ENCODE measurements around the gene GARIN5B. TPM values are rescaled to one million over a fixed set of nuclear protein-coding genes. Genes with fewer than 3 reads are reported as not detected.

GARIN5B gene
- polyA plus RNA-seq, 4 donors, result 0.13 to 0.31 (median 0.17) TPM

- DNase-seq (ENCODE audit: low read depth in 4 of 4, low spot score in 3 of 4), result no peak
Measured at GRCh38 chr19:55352549-55353145, 10.4 kb downstream of the GARIN5B start.

DNA sequence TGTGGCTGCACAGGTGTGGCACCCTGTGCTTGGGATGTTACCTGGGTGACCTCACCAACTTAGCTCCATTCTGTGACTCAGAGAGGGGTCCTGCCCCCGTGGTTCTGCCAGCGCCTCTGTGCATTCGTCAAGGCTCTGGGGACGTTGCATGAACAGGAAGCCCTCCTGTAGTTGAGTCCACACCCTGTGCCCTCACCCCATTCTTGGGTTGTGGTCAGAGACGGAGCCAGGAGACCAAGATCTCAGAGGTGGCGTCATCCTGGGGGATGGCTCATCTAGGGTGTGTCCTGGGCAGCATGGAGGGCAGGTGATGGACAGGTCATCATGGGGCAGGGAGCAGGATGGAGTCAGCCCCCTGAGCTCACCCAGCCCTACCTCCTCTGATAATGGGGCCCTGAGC, 11.0 kb downstream of the GARIN5B start:
- no peak for DNase-seq (ENCODE audit: low read depth in 4 of 4, low spot score in 3 of 4)

DNA sequence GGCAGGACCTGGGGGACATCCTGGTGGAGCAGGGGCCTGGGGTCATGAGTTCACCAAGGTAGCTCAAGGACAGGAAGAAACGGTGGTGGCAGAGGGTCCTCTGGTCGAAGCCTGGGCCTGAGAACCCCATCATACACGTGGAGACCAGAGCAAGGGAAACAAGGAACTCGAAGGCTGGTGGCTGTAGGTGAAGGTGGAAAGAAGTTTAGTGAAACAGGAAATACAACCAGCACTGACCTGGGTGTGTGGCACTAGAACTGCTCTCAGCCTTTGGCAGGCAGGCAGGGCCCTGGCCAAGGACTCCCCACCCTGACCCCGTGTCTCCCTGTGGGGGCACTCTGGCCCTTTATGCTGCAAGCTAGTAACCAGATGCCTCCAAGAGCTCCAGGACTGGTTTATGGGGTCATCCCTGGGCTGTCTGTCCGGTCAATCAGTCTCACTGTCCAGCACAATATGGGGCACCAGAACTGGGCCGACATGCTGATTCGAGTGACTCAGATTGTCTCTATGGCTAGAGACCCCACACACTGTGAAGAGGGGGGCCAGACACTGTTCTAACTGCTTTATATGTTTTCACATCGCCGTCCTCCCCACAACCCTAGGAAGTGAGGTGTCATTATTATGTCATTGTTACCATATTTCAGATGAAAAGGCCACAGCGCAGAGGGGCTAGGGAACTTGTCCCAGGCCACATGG, 12.3 kb downstream of the GARIN5B start:
- DNase-seq (ENCODE audit: low read depth in 4 of 4, low spot score in 3 of 4), result no peak

- no peak for DNase-seq (ENCODE audit: low read depth in 4 of 4, low spot score in 3 of 4)
Measured at GRCh38 chr19:55348317-55349034, 14.6 kb downstream of the GARIN5B start.

- DNase-seq (ENCODE audit: low read depth in 4 of 4, low spot score in 3 of 4), result no peak
Measured at GRCh38 chr19:55347442-55348009, 15.5 kb downstream of the GARIN5B start.

DNA sequence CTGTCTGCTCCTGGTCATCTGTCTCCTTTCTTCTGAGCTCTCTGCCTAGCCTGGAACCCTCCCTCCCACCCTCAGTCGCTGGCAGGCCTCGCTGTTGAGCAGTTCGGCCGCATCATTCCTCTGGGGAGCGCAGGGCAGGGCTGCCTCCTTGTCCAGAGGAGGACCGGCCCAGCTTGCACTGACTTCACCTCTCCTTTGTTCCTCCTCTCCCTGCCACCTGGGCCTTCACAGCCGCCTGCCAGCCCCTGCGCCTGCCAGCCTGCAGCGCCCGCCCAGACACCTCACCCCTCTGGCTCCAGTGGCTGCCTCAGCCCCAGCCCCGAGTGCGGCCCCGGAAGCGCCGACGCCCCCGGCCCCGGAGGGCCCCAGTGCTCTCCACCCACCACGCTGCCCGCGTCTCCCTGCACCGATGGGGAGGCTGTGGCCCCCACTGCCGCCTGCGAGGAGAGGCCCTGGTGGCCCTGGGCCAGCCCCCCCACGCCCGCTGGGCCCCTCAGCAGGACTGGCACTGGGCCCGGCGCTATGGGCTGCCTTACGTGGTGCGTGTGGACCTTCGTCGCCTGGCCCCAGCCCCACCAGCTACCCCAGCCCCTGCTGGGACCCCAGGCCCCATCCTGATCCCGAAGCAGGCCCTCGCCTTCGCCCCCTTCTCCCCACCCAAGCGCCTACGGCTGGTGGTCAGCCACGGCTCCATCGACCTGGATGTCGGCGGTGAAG, 16.2 kb downstream of the GARIN5B start:
- DNase-seq (ENCODE audit: low read depth in 4 of 4, low spot score in 3 of 4), result no peak

GRCh38 chr19:55345818-55346724, 17.0 kb downstream of the GARIN5B start:
- no peak for DNase-seq (ENCODE audit: low read depth in 4 of 4, low spot score in 3 of 4)

GRCh38 chr19:55345101-55345817, 17.8 kb downstream of the GARIN5B start:
- DNase-seq (ENCODE audit: low read depth in 4 of 4, low spot score in 3 of 4), result no peak

GRCh38 chr19:55344444-55344843, 18.6 kb downstream of the GARIN5B start:
- no peak for DNase-seq (ENCODE audit: low read depth in 4 of 4, low spot score in 3 of 4)

DNA sequence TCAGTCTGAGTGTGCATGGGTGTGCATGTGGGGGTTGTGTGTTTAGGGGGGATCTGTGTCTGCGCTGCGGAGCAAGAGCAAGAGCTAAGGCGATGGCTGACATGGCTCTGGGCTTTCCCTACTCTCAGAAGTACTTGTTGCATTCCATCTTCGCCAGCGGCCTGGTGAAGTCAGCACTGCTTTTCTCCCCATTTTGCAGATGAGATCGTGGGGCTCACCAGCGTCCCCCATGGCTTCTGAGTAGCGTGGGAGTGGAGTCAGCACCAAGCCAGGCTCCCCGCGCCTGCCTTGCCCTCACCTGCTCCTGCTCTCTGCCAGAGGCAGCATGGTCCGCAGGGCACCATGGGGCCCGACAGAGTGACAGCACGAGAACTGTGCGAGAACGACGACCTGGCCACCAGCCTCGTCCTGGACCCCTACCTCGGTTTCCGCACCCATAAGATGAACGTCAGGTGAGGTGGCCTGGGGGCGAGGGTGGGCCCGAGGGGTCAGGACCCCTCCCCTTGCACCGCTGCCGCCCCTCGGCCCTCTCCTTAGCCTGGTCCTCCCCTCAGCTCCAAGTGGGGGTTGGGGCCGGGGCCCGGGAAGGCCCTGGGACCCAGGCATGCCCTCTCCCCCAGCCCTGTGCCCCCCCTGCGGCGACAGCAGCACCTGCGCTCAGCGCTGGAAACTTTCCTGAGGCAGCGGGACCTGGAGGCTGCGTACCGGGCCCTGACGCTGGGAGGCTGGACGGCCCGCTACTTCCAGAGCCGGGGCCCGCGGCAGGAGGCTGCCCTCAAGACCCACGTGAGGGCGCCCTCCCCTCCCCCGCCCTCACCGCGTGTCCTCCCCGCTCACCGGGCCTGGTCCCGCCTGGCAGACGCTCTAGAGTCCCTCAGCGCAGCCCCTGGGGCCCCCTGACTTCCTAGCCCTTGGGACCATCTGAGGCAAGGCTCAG, 21.2 kb downstream of the GARIN5B start:
- no peak for DNase-seq (ENCODE audit: low read depth in 4 of 4, low spot score in 3 of 4)

GRCh38 chr19:55341171-55341588, 21.9 kb downstream of the GARIN5B start:
- DNase-seq (ENCODE audit: low read depth in 4 of 4, low spot score in 3 of 4), result no peak

DNA sequence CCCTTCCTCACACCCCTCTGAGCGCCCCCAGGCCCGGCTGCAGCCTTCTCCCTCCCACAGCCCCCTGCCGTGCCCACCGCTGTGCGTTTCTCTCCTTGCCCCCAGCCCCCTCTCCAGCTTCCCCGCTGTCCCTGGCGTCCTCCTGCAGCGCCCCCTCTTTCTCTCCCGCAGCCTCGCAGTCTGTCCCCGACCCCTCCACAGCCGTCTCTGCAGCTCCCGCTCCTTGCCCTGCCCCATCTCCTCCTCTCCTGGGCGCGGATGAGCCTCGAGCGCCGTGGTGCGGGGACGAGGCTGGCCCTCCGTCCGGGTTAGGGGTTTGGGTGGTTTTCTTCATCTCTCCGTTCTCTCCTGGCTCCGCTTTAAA, 22.3 kb downstream of the GARIN5B start:
- DNase-seq (ENCODE audit: low read depth in 4 of 4, low spot score in 3 of 4), result no peak

- no peak for DNase-seq (ENCODE audit: low read depth in 4 of 4, low spot score in 3 of 4)
Measured at GRCh38 chr19:55339889-55340783, 22.9 kb downstream of the GARIN5B start.

DNA sequence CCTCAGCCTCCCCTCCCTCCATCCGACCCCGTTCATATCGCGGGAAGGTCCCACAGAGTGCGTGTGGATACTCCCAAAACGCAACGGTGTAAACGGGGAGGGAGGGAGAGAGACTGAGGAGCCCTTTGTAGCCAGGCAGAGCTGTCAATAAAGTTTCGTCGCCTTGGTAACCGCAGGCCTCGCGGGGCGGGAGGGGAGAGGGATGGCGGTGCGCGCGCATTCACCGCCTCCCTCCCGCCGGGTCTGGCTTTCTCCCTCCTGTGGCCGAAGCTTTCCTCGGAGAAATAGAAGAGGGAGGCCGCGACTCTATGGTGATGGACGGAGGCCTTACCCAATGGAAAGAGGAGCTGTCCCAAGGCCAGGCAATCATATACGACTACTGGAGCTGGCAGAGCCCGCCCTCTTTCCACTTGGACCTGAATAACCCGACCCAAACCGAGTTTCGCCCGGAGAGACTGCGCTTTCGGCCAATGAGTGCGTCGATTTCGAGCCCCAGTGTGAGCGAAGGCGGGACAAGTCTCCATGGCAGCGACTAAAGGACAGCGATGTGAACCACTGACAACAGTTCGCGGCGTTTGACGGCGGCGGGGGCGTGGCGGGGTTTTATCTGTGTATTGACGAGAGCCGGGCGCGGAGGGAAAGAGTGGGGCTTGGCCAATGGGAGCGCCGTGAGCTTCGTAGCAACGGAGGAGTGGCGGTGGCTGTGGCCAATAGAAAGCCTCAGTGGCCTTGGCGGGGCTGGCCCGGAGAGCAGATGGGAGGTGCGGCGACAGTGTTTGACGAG, 23.8 kb downstream of the GARIN5B start, which contains the start of gene KMT5C:
Gene KMT5C, plus strand, starts transcription at position 772 of the 784 bp plus-strand sequence. CDS start 2,061 bp downstream, outside the sequence.
- DNase-seq (ENCODE audit: low read depth in 4 of 4, low spot score in 3 of 4), result peak; percentile 100

- DNase-seq (ENCODE audit: low read depth in 4 of 4, low spot score in 3 of 4), result no peak
Measured at GRCh38 chr19:55336101-55336500, 27.0 kb downstream of the GARIN5B start.

DNA sequence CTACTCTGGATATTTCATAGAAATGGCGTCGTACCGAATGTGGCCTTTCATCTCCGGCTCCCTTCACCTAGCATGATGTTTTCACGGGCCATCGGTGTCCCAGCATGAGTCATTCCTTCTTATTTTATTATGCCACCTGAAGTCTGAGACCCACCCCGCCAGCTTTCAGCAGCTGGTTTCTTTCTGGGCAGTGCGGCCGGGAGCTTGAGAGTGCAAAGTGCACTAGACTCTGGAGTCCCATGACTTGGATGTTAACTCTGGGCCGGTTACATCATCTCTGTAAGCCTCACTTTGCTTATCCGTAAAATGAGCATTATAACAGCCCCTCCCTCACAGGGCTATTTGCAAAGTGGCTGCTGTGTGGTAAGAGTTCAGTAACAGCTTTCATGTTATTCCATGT, 29.2 kb downstream of the GARIN5B start:
- no peak for DNase-seq (ENCODE audit: low read depth in 4 of 4, low spot score in 3 of 4)
